Left lung (tissue), 10 donors: ENCODE measurements around the gene EHMT1. TPM values are rescaled to one million over a fixed set of nuclear protein-coding genes. Genes with fewer than 3 reads are reported as not detected.

Source experiments
- ATAC-seq: fragments of 200-7000 bp; cut with Tn5 transposase; one replicate; pipeline ENCODE4 v1.9.1; 2020; ENCODE audit warnings: moderate library complexity
- DNase-seq, 4 donors: peaks; one replicate each; pipeline ENCODE4 v3.0.0-alpha.2; 2013 to 2020
- H3K27ac ChIP-seq, 2 donors: fragments of 200-600 bp; sonication (generic) in 1 of 2; one replicate each; pipeline versions ENCODE4 v1.5.0 to v1.8.0; 2020 to 2021
- H3K27me3 ChIP-seq, 2 donors: fragments of 200-600 bp; sonication (generic) in 1 of 2; one replicate each; pipeline versions ENCODE4 v1.5.0 to v1.8.0; 2020 to 2021
- H3K36me3 ChIP-seq, 2 donors: fragments of 200-600 bp; sonication (generic) in 1 of 2; one replicate each; pipeline versions ENCODE4 v1.5.0 to v1.8.0; 2020 to 2021
- H3K4me1 ChIP-seq, 2 donors: fragments of 200-600 bp; one replicate each; pipeline ENCODE4 v1.8.0; 2021
- H3K4me3 ChIP-seq, 2 donors: fragments of 200-600 bp; sonication (generic) in 1 of 2; one replicate each; pipeline versions ENCODE4 v1.5.0 to v1.8.0; 2020 to 2021; ENCODE audit warnings: mild to moderate bottlenecking in 1 of 2
- H3K9me3 ChIP-seq, 2 donors: fragments of 200-600 bp; sonication (generic) in 1 of 2; one replicate each; pipeline versions ENCODE4 v1.5.0 to v1.8.0; 2020 to 2021
- CTCF ChIP-seq, 2 donors: fragments of 200-600 bp; sonication (generic) in 1 of 2; IDR thresholded peaks; one replicate each; pipeline versions ENCODE4 v1.5.0 to v1.8.0; 2021; ENCODE audit warnings: antibody characterized with exemption in 2 of 2
- intact Hi-C, 2 donors: fragments of 100-400 bp; cut with DNase I; formaldehyde crosslinking; loops; one replicate each; pipeline versions ENCODE4 v1.11.2 to v1.14.2; 2022
- polyA plus RNA-seq, 6 donors: library from polyadenylated mRNA; unstranded; fragments of 120-200 nt; gene quantifications; one replicate each; pipeline ENCODE4 v1.2.1, GENCODE V29; 2013; ENCODE audit not compliant: insufficient read length in 6 of 6
- total RNA-seq, 2 donors: library from RNA; stranded (reverse); fragmentation: NEBNext Ultra II Directional; extraction: Animal tissue kit (Norgen Biotek cat#: 25700); gene quantifications; one replicate each; pipeline ENCODE4 v1.2.1, GENCODE V29; 2021
- donor health status: DM: no; HTN: yes; CAD: no.
- donor health status: DM: no; HTN: no; CAD: no.

EHMT1 gene
- total and polyA plus RNA-seq, 8 donors, result 71.5 to 92.7 (median 82.7) TPM

- Histone ChIP-seq H3K9me3 (peaks cover 0 to 5% of the 10 kb centered on the region in 2 donors), H3K27me3 (peaks cover 13 to 34% of the 10 kb centered on the region in 2 donors), H3K4me1 (peaks cover 3 to 4% of the 10 kb centered on the region in 2 donors), H3K36me3 (no peaks in the 10 kb centered on the region), H3K27ac (no peak overlapping the region), H3K4me3 (no peak overlapping the region)
- ATAC-seq (no peak), DNase-seq (no peak)
- TF ChIP-seq CTCF (IDR thresholded peaks at IDR 0.05), result no peak
- intact Hi-C loops, result no loop called here
Measured at GRCh38 chr9:137873408-137873807, 254.6 kb downstream of the EHMT1 start.

- H3K4me1 ChIP-seq, result peaks cover 4 to 7% of the 10 kb centered on the region in 2 donors
- TF ChIP-seq CTCF (IDR thresholded peaks at IDR 0.05), result no peak
- no peak overlapping the region for H3K4me3 ChIP-seq
- peaks cover 18 to 39% of the 10 kb centered on the region in 2 donors for H3K27me3 ChIP-seq
- no peak overlapping the region for H3K27ac ChIP-seq
- intact Hi-C loops, result no loop called here
- ATAC-seq (no peak), DNase-seq (no peak)
- H3K36me3 ChIP-seq, result no peaks in the 10 kb centered on the region
- no peaks in the 10 kb centered on the region for H3K9me3 ChIP-seq
Measured at GRCh38 chr9:137873858-137874362, 255.1 kb downstream of the EHMT1 start.

- Histone ChIP-seq H3K4me1 (peaks cover 4 to 7% of the 10 kb centered on the region in 2 donors), H3K27ac (no peak overlapping the region), H3K9me3 (no peaks in the 10 kb centered on the region), H3K27me3 (peaks cover 19 to 53% of the 10 kb centered on the region in 2 donors), H3K36me3 (no peaks in the 10 kb centered on the region), H3K4me3 (no peak overlapping the region)
- TF ChIP-seq CTCF (IDR thresholded peaks at IDR 0.05), result no peak
- no peak for DNase-seq
- intact Hi-C loops, result no loop called here
- no peak for ATAC-seq
Measured at GRCh38 chr9:137875354-137875753, 256.5 kb downstream of the EHMT1 start.

GRCh38 chr9:137875846-137876245 is 257.0 kb downstream of the EHMT1 start:
- Histone ChIP-seq H3K4me3 (no peak overlapping the region), H3K4me1 (peaks cover 4 to 7% of the 10 kb centered on the region in 2 donors), H3K36me3 (no peaks in the 10 kb centered on the region), H3K27me3 (peaks cover 19 to 58% of the 10 kb centered on the region in 2 donors), H3K27ac (no peak overlapping the region), H3K9me3 (no peaks in the 10 kb centered on the region)
- intact Hi-C loops, result no loop called here
- no peak for TF ChIP-seq CTCF (IDR thresholded peaks at IDR 0.05)
- ATAC-seq (no peak), DNase-seq (no peak)

GRCh38 chr9:137876269-137876668 is 257.5 kb downstream of the EHMT1 start:
- no peak for DNase-seq
- intact Hi-C loops, result no loop called here
- TF ChIP-seq CTCF (IDR thresholded peaks at IDR 0.05), result no peak
- Histone ChIP-seq H3K27ac (no peak overlapping the region), H3K4me1 (peaks cover 4 to 7% of the 10 kb centered on the region in 2 donors), H3K36me3 (no peaks in the 10 kb centered on the region), H3K4me3 (no peak overlapping the region), H3K9me3 (no peaks in the 10 kb centered on the region), H3K27me3 (peaks cover 19 to 62% of the 10 kb centered on the region in 2 donors)
- ATAC-seq, result no peak
